ENCODE data around the gene SPEN.

Gene SPEN

GRCh38 chr1:15937706-15938168 lies 90.2 kb downstream of the SPEN start (continued):
- TF ChIP-seq REPIN1 (tag by site-specific recombination; IDR thresholded peaks at IDR 0.05; ENCODE audit: low read depth) (no peak), ZNF792 (tag by site-specific recombination; IDR thresholded peaks at IDR 0.05) (no peak)

- TF ChIP-seq MZF1 (tag by site-specific recombination; IDR thresholded peaks at IDR 0.05; ENCODE audit: borderline replicate concordance) (no peak), SALL2 (tag by site-specific recombination; IDR thresholded peaks at IDR 0.05; ENCODE audit: borderline replicate concordance) (no peak), HIC1 (tag by site-specific recombination; IDR thresholded peaks at IDR 0.05) (peak; percentile 25; the same call in 1 of the 2 replicates), ZNF174 (tag by site-specific recombination; IDR thresholded peaks at IDR 0.05) (no peak), KLF10 (tag by site-specific recombination; IDR thresholded peaks at IDR 0.05) (no peak), HOXC10 (CRISPR knock-in tag; IDR thresholded peaks at IDR 0.05) (no peak), GLIS1 (tag by site-specific recombination; IDR thresholded peaks at IDR 0.05) (peak; percentile 46; the same call in 1 of the 2 replicates), ZBTB17 (tag by site-specific recombination; IDR thresholded peaks at IDR 0.05) (no peak), ZNF76 (tag by site-specific recombination; IDR thresholded peaks at IDR 0.05; ENCODE audit: borderline replicate concordance, low read depth) (no peak), ZFHX2 (tag by site-specific recombination; conservative IDR thresholded peaks at IDR 0.05) (peak; percentile 32; the same call in 1 of the 2 replicates)
- ChIA-PET CTCF (interaction anchor here (0.7 to 1.4 kb wide), 3 partner anchors 13 to 123 kb away, joined by 3 to 4 read pairs (median 3); no protein-coding TSS in a partner anchor), POLR2A (interaction anchor here (1.2 kb wide), 1 partner anchor 144 kb away, joined by 3 read pairs; no protein-coding TSS in a partner anchor)
- Histone ChIP-seq H3K36me3 (ENCODE audit: control insufficient read depth in 2 of 2, insufficient read depth in 1 of 2, low read length in 2 of 2) (peaks cover 7 to 99% of the 10 kb centered on the region in 2 experiments; a peak in 2 of 3 replicates), H3K4me3 (ENCODE audit: low read depth, low read length) (no peak overlapping the region), H3K27ac (ENCODE audit: extremely low read depth, low read depth, low read length) (0 out of 2 replicates have a peak overlapping the region, but pooled peaks have one; percentile 29), H3K9me3 (ENCODE audit: control insufficient read depth, insufficient read depth, low read depth, low read length) (no peaks in the 10 kb centered on the region), H3K4me1 (ENCODE audit: control insufficient read depth, insufficient read depth, low read length) (no peaks in the 10 kb centered on the region)
Measured at GRCh38 chr1:15938628-15939161, 91.2 kb downstream of the SPEN start.

GRCh38 chr1:15939181-15940109 lies 91.9 kb downstream of the SPEN start:
- Histone ChIP-seq H3K4me3 (ENCODE audit: low read depth, low read length) (no peak overlapping the region), H3K27ac (ENCODE audit: extremely low read depth, low read depth, low read length) (peak overlapping the region; percentile 29; the same call in 1 of the 2 replicates), H3K9me3 (ENCODE audit: control insufficient read depth, insufficient read depth, low read depth, low read length) (no peaks in the 10 kb centered on the region), H3K36me3 (ENCODE audit: control insufficient read depth in 2 of 2, insufficient read depth in 1 of 2, low read length in 2 of 2) (peaks cover 7 to 99% of the 10 kb centered on the region in 2 experiments; a peak in 2 of 3 replicates), H3K4me1 (ENCODE audit: control insufficient read depth, insufficient read depth, low read length) (no peaks in the 10 kb centered on the region)
- POLR2A ChIA-PET, result no interaction called here
- CTCF ChIA-PET, result no interaction called here
- TF ChIP-seq KLF1 (tag by site-specific recombination; IDR thresholded peaks at IDR 0.05), result no peak
- no peak for TF ChIP-seq PRDM2 (tag by site-specific recombination; IDR thresholded peaks at IDR 0.05; ENCODE audit: borderline replicate concordance)
- TF ChIP-seq ZNF19 (tag by site-specific recombination; IDR thresholded peaks at IDR 0.05; ENCODE audit: low read depth), result no peak
- TF ChIP-seq KLF8 (tag by site-specific recombination; IDR thresholded peaks at IDR 0.05), result peak; percentile 37; the same call in 1 of the 2 replicates
- TF ChIP-seq ZNF292 (tag by site-specific recombination; IDR thresholded peaks at IDR 0.05; ENCODE audit: borderline replicate concordance, low read depth), result no peak
- TF ChIP-seq ZNF335 (tag by site-specific recombination; conservative IDR thresholded peaks at IDR 0.05), result no peak
- TF ChIP-seq ZNF558 (tag by site-specific recombination; IDR thresholded peaks at IDR 0.05), result no peak
- TF ChIP-seq ZNF184 (tag by site-specific recombination; IDR thresholded peaks at IDR 0.05), result no peak
- TF ChIP-seq ELK4 (IDR thresholded peaks at IDR 0.05; ENCODE audit: borderline replicate concordance, low read depth, low read length), result no peak
